Occipital lobe (tissue), 2 donors: Measurements from ENCODE around the gene NEUROG1. TPM values are rescaled to one million over a fixed set of nuclear protein-coding genes. Genes with fewer than 3 reads are reported as not detected.
"Not testable (repeated sequence)": the region's sequence is repeated elsewhere in the genome, so short reads cannot be mapped to it uniquely, and the experiment has no call there.

Experiments used
- DNase-seq: peaks from one replicate; lab custom pipeline; 2025; lab: John Stamatoyannopoulos, UW
- total RNA-seq: library from RNA; depleted of rRNA; stranded (reverse); fragments of >200 nt; gene quantifications from one replicate; pipeline ENCODE4 v1.2.3, GENCODE V29; 2014

NEUROG1 gene
- total RNA-seq, 1 donor from 2014 or later: 1.1 TPM

GRCh38 chr5:135495531-135495930, 40.2 kb downstream of the NEUROG1 start:
- DNase-seq: not testable (repeated sequence)

DNA sequence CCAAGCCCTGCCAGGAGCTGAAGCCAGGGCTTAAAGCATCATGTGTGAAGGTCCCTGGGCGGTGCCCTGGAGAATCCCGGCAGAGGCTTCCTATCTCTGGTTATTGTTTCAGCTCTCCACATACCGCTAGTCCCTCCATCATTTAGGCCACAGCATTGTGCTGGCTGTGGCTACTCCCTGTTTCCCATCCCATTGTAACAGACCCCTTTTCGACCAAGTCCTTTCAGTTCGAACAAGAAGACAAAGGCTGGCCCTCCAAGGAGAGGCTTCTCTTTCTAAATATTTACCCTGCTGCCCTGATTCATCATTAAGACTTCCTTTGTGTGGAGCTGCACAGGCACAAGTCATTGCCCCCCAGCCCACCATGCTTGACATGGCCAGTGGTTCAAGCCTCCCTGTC, 41.6 kb downstream of the NEUROG1 start:
- DNase-seq: no peak

DNA sequence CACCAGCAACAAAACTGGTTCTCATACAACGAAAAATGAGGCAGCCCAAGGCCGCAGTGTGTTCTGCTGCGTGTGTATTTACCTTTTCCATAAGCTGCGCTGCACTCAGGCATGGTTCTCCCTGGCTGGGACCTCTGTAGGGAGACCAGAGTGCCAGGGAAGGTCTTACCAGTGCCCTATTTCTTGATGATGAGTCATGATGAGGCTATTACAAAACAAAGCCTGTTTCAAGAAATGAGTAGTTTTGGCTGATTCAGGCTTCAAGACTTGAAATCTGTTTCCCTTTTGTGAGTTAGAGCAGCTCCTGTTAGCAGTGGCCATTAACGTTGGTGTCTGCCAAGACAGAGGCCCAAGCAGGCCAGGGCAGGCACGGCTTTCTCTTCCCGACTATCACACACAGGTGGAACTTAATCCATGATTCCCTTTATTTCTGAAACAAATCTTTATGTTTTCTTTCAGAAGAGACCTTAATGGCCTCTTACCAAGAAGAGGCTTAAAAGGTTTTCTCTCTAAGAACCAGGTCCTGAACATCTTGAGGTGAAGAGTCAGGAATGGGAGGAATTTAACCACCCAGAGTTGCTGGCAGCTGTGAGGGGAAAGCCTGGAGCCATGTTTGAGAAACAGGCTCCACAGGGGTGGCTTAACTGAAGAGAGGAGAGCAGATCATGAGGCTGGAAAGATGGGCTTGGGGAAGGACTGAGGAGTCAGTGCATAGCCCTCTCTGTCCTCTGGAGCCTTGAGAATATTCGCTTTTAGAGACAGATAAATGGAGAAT, 42.2 kb downstream of the NEUROG1 start:
- no peak for DNase-seq

GRCh38 chr5:135492319-135492626, 43.5 kb downstream of the NEUROG1 start:
- no peak for DNase-seq

DNA sequence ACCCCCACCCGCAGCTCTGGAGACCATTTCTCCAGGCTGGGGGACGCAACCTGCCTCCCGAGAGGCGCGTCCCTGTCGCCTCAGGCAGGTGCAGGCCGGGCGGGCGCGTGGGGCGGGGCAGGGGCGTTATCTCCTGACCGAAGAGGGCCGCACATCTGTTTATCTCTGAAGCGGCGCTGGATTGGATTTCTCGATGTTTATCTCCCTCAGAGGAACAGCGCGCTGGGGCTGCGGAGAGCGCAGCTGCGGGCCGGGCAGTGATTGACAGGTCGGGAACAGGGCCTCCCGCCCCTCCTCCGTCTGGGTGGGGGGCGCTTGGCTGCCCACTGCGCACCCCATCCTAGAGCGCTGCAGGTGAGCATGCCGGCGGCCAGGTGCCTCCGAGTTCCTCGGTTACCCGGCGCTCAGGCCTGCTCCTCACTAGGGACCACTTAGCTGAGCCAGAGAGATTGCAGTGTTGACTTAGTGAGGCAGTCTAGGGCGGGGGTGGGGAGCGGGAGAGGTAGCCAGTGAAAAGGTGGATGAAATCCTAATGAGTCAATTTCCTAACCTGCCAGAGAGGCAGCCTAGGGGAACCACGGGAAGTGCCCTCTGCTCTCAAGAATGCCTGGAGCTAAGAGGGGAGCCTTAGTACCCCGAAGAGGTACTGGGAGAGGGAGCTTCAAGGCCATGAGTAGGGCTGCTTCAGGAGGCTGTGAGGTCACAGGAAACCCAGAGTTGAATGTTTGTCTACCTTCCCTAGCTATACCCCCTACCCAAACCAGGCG, 44.0 kb downstream of the NEUROG1 start:
- no peak for DNase-seq

DNA sequence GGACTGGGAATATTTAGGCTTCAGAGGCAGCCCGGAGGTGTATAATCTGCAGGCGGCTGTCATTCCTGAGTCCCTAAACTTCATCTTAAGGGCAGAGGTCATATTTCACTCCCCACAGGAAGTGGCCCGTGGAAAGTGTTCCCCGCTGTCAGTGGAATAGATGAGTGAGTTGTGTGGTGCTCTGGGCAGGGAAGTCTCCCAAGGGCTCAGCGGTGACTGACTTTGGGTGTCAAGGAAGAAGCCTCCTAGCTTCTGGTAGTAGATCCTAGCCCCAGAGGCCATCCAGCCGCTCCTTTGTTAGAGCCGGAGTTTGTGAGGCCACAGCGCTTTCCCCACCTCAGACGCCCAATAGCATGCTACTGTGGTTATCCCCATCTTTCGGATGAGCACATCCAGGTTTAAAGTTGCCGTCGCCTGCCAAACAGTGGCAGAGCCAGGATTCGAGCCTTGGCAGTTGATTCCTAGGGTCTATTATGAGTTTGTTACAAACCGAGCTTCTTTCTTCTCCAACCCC, 44.7 kb downstream of the NEUROG1 start:
- DNase-seq: no peak

GRCh38 chr5:135490245-135491037, 45.3 kb downstream of the NEUROG1 start:
- DNase-seq: no peak

- DNase-seq: no peak
Observed at GRCh38 chr5:135489466-135490244, 46.1 kb downstream of the NEUROG1 start.

- peak; percentile 21 for DNase-seq
Observed at GRCh38 chr5:135488727-135489465, 46.9 kb downstream of the NEUROG1 start.

DNA sequence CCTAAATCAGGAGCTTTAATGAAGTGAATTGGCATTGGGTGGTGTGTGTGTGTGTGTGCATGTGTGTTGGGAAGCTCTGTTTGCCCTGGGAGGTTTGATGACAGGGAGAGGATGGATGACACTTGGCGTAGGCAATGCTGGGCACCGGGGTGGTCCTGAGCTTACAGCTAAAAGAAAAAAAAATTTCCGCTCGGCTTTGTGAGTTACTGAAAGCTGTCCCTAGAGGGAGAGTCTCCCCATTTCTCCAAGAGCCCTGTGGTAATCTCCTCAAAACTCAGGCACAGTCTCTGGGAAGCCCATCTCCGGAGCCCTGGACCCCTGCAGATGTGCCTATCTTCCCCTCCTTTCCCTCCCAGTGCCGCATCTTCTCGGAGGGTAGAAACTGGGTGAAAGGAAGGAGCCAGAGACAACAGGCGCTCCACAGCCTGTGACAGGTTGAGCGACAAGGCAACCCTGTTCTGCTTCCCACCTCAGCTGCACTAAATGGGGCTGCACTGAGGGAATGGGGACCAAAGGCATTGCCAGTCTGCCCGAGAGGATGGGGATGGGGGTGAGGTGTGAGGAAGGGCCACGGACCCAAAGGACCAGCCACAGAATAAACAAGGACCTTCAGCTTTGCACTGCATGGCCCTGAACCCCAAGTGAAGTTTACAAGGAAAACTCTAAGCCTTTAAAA, 47.8 kb downstream of the NEUROG1 start:
- DNase-seq: no peak

- DNase-seq: no peak
Observed at GRCh38 chr5:135487037-135487395, 48.7 kb downstream of the NEUROG1 start.

DNA sequence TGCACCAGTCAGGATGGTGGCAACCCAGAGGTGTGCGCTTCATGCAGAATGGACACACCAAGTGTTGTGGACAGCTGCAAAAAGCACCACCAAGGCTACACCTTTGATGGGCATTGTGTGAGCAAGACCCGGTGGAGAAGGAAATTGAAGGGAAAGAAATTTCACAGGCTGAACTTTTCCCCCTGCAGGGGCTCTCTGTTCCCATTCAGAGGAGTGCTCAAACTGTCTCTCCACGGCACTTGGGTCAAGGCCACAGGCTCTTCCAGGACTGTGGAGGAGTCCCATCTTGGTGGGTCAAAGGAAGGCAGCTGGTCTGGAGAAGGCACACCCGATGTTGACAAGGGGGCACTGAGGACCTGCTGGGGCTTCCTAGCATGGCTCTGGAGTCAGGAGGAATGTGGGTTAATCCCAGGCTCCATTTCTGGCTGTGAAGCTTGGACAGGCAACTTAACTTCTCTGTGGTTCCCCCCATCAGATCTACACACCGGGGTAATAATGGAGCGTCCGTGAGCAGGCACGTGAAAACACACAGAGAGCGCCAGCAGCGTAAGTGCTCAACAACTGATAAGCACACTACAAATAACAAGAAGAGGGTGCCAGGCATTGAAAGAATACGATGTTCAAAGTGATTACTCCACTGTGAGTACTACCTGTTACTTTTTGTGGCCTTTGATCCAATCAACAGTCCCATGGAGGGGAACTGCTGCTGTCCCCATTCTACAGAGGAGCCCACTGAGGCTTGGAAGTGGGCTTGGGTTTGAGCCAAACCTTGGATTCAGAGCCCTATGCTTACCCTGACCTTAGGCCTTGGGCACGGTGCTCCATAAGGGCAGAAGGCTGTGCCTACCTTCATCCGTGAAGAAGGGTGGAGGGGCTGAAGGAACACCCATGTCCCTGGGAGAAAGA, 49.4 kb downstream of the NEUROG1 start:
- DNase-seq: no peak

- no peak for DNase-seq
Observed at GRCh38 chr5:135484674-135485086, 51.1 kb downstream of the NEUROG1 start.

Other genes with a start within 250 kb of the NEUROG1 start
- gene MACROH2A1, start 136.7 kb downstream of the NEUROG1 start, total RNA-seq: 101 TPM
- not detected for gene DCANP1, start 88.6 kb downstream of the NEUROG1 start, total RNA-seq
- not detected for gene TIFAB, start 83.6 kb downstream of the NEUROG1 start, total RNA-seq
- 9.5 TPM for gene CXCL14, start 43.0 kb upstream of the NEUROG1 start, total RNA-seq